G401.6 (cell line): ENCODE data around the gene GRK1.
"Not testable (repeated sequence)": the region's sequence is repeated elsewhere in the genome, so short reads cannot be mapped to it uniquely, and the experiment has no call there.

Experiments
- FAIRE-seq: peaks from 2 replicates; lab custom pipeline; 2012; peaks lifted over from hg19 to GRCh38; lab: Jason Lieb, UNC

GRK1 gene

DNA sequence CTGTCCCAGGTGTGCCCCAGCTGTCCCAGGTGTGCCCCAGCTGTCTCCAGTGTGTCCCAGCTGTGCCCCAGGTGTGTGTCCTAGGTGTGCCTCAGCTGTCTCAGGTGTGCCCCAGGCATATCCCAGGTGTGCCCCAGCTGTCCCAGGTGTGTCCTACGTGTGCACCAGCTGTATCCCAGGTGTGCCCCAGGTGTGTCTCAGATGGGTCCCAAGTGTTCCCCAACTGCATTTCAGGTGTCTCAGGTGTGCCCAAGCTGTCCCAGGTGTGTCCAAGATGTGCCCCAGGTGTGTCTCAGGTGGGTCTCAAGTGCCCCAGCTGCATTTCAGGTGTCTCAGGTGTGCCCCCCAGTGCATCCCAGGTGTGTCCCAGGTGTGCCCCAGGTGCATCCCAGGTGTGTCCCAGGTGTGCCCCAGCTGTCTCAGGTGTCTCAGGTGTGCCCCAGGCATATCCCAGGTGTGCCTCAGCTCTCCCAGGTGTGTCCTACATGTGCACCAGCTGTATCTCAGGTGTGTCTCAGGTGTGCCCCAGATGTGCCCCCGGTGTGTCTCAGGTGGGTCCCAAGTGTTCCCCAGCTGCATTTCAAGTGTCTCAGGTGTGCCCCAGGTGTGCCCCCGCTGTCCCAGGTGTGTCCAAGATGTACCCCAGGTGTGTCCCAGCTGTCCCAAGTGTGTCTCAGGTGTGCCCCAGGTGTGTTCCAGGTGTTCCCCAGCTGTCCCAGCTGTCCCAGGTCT lies 1.3 kb upstream of the GRK1 start:
- no peak for FAIRE-seq

DNA sequence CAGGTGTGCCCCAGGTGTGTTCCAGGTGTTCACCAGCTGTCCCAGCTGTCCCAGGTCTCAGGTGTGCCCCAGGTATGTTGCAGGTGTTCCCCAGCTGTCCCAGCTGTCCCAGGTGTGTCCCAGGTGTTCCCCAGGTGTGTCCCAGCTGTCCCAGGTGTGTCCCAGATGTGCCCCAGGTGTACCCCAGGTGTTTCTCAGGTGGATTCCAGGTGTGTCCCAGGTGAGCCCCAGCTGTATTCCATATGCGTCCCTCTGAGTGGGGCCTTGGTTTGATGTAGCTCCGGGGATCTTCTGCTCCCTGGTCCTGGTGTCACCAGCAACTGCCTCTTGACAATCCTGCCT lies 719 bp upstream of the GRK1 start:
- FAIRE-seq, result no peak

DNA sequence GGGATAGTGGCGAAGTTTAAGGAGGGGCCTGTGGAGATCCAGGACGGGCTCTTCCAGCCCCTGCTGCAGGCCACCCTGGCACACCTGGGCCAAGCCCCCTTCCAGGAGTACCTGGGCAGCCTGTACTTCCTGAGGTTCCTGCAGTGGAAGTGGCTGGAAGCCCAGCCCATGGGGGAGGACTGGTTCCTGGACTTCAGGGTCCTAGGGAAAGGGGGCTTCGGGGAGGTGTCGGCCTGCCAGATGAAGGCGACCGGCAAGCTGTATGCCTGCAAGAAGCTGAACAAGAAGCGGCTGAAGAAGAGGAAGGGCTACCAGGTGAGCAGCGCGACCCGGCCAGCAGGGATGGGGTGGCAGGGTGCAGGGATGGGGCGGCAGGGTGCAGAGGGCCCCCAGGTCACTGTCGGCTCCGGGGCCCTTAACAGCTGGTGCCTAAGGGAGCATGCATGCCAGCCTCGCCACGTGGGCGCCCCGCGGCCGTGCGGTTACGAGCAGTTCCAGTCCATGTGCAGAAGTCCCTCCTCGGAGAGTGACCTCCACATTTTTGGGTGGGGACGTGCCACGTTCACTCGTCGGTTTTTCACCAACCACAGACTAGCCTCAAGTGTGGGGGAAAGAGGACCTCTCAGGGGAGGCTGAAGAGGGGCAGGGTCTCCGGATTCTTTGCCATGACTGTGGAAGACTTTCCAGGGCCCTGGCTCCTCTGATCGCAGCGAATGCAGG lies 912 bp downstream of the GRK1 start:
- FAIRE-seq, result no peak

DNA sequence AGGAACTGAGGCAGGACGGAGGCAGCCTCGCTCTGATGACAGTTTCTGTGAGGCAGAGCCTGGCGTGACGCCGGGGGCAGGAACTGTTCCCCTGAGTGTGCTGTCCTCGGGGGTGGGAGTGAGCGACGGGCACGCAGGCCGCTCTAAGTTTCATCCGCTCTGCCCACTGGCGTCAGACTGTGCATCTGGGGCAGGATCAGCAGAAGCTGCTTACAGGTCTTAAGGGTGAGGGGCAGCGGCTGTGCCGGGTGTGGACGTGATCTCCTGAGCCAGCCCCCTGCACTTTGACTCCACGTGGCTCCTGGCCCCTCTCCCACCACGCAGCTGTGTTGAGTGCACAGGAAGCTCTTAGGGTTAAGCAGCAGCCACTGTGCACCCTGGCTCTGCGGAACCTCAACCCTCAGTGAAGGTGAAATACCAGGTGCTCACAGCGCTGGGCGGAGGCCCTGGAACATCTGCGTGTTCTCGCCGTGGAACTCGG lies 1.5 kb downstream of the GRK1 start:
- FAIRE-seq, result no peak

DNA sequence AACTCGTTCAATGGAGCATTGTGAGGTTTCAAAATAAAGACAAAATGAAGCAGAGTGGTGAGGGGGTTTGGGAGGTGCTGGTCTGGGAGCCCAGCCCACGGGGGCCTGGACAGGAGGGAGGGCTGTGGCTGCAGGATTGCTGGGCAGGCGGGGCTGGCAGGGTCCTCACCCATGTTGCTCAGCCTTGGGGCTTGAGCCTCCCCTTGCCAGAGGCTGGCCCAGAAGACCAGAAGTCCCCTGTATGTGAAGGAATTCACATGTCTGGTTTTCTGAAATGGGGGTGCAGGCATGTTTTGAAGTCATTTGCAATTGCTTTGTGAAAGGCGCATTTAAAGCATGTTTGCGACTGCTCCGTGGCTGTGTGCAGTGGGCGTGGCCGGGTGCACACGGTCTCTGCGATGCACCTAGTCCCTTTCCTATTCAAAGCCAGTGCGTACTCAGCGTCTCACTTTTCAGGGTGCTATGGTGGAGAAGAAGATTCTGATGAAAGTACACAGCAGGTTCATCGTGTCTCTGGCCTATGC lies 2.3 kb downstream of the GRK1 start:
- FAIRE-seq, result no peak

DNA sequence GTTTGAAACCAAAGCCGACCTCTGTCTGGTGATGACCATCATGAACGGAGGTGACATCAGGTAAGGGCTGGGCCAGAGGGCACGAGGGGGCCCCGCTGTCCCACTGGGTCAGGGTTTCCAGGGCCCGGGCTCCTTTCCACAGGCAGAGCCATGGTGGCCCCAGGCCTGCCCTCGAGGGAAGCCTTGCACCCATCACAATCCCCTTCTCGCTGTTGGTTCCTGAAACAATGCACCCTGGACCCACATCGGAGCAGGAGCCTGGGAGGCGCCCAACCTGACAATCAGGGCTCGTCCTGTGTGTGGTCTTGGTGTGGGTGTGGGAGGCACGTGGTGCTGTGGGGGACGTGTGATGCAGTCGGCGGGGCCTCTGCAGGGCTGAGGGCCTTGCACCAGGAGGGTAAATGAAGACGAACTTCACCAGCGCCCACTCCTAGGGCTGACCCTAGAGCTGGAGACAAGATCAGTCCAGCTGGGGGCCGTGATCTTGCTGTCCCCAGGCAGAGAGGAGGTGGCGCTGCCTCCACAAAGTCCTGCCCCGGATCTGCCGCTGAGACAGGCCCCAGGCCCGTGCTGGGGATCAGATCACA lies 2.8 kb downstream of the GRK1 start:
- FAIRE-seq, result no peak

DNA sequence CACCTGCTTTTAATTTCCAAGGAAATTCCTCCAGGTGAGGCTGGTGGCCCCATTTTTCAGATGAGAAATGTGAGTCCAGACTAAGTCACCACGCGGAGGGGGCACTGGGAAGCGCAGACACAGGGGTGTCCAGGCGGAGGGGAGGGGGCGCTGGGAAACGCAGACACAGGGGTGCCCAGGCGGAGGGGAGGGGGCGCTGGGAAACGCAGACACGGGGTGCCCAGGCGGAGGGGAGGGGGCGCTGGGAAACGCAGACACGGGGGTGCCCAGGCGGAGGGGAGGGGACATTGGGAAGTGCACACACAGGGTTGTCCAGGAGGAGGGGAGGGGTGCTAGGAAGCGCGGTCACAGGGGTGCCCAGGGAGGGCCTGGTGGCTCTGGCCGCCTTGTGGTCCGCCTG lies 3.5 kb downstream of the GRK1 start:
- FAIRE-seq, result no peak

DNA sequence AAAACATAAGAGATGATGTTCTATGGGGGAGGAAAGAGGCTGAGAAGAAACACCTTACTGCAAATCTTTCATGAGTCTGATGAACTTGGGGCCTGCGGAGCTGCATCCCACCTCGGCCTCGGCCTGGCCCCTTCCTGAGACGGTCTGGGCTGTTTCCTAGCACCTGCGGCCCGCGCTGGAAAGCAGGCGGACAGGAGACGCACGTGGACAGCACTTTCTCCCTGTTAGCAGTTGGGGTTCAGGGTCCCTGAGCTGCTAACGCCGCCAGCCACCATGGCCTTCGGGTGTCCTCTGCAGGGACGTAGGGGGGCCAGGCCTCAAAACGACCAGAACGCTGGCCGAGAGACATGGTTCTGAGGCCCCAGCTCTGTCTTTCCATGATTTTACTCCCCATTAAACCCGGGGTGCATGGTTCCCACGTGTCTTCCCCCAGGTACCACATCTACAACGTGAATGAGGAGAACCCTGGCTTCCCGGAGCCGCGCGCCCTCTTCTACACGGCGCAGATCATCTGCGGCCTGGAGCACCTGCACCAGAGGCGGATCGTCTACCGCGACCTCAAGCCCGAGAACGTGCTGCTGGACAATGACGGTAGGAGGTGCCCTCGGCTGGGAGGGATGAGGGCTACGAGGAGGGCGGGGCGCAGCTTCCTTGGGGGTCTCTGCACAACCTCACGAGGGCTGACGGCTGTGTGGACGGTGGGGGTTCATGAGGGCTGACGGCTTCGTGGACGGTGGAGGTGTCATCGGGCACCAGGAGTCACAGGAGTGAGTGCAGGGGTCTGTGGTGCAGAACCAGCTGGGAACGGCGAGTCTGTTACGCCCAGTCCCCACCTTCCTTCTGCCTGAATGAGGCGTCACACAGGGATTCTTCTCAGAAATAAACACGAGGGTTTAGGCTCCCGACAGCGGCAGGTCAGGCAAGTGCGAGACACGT lies 4.3 kb downstream of the GRK1 start:
- no peak for FAIRE-seq

DNA sequence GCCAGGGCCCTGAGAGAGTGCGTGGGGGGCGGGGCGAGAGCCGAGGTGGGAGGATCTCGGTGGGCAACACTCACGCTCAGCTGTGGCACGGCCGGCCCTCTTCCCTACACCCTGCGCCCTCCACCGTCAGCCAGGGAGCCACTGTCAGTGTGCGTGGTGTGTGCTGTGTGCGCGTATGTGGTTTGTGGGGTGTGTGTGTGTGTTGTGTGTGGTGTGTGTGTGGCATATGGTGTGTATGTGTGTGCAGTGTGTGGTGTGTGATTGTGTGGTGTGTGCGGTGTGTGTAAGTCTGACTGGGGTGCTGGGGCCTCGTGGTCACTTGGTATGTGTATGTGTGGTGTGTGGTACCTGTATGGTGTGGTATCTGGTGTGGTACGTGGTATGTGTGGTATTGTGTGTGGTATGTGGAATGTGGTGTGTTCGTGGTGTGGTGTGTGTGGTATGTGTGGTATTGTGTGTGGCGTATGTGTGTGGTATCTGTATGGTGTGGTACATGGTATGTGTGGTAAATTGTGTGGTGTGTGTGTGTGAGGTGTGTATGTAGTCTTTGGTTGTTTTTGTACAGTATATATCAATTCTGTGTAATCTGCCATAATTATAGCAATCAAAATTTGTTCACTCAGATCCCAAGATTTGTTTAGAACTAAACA lies 5.1 kb downstream of the GRK1 start:
- no peak for FAIRE-seq

DNA sequence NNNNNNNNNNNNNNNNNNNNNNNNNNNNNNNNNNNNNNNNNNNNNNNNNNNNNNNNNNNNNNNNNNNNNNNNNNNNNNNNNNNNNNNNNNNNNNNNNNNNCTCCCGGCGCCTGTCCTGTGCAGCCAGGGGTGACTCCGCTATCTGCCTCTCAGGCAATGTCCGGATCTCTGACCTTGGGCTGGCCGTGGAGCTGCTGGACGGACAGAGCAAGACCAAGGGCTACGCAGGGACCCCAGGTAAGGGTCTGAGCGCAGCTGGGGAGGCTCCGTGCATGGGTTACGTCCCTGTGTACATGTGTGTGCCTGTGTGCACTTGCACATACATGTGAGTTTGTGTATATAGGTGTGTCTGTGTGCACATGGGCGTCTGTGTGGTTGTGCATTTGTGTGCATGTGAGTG lies 55.9 kb downstream of the GRK1 start:
- FAIRE-seq, result no peak

DNA sequence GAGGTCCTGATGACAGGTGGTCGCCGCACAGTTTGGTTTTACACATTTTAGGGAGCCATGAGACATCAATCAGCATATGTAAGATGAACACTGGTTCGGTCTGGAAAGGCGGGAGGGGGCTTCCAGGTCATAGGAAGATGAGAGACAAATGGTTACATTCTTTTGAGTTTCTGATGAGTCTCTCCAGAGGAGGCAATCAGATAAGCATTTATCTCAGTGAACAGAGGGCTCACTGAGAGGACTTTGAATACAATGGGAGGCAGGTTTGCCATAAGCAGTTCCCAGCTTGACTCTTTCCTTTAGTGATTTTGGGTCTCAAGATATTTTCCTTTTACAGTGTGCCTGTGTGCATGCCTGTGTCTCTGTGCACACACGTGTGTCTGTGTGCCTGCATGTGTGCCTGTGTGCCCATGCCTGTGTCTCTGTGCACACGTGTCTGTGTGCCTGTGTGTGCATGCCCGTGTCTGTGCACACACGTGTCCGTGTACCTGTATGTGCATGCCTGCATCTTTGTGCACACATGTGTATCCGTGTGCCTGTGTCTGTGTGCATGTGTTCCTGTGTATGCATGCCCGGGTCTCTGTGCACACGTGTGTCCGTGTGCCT lies 56.5 kb downstream of the GRK1 start:
- FAIRE-seq, result no peak

DNA sequence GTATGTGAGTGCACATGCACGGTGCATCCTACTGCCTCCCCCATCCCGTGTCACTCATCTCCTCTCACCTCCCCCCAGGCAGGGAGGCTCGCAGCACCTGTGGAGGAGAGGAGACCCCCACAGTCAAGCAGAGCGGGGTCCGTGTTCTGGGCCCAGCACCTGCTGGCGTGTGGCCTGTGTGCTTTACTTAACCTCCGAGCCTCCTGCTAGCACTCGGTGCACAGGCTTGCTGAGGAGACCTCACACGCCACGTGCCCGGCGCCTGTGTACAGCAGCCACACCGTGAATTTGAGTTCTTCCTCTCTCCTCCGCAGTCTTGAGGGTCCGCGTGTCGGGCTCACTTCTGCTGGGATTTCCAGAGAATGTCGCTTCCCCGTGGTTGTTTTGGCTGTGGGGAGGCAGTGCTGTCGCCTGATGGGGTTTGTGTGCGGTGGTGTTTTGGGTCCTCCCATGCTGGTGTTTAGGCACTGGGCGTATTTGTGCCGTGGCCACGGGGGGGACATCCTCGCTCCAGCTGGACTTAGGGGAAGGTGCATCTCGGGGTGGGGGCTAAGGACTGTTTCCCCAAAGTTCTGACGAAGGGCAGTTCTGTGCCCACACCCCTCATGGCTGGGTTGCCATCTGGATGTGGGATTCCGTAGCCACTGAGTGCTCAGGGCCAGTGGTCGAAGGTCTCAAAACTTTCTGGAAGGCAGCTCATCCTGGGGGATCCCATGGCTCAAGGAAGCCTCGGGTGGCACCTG lies 57.2 kb downstream of the GRK1 start:
- no peak for FAIRE-seq

DNA sequence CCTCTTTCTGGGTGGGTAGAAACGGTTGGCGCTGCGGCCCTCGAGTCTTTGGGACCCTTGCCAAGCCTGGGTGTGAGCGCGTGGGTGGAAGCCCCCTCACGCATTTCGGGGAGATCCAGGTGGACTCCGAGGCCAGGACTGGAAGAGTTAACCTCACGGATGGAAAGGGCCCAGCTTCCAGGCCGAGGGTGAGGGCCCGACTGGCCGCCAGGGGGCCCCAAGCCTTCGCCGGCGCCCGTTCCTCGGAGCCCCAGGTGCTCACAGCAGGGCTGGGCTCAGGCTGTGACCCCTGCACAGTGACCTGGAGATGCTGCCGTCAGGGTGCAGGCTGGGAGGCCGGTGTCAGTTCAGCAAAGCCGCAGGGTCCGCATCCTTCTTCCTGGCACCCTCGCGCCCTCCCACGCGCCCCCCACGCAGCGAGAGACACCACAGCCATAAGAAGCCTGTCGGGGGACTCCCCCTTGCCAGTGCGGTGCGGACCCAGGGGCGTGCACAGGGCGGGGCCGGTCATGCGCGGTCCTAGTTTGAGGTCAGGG lies 57.8 kb downstream of the GRK1 start:
- FAIRE-seq, result peak; percentile 60

DNA sequence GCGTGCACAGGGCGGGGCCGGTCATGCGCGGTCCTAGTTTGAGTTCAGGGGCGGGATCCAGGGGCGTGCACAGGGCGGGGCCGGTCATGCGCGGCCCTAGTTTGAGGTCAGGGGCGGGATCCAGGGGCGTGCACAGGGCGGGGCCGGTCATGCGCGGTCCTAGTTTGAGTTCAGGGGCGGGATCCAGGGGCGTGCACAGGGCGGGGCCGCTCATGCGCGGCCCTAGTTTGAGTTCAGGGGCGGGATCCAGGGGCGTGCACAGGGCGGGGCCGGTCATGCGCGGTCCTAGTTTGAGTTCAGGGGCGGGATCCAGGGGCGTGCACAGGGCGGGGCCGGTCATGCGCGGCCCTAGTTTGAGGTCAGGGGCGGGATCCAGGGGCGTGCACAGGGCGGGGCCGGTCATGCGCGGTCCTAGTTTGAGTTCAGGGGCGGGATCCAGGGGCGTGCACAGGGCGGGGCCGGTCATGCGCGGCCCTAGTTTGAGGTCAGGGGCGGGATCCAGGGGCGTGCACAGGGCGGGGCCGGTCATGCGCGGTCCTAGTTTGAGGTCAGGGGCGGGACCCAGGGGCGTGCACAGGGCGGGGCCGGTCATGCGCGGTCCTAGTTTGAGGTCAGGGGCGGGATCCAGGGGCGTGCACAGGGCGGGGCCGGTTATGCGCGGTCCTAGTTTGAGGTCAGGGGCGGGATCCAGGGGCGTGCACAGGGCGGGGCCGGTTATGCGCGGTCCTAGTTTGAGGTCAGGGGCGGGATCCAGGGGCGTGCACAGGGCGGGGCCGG lies 58.5 kb downstream of the GRK1 start:
- not testable (repeated sequence) for FAIRE-seq

DNA sequence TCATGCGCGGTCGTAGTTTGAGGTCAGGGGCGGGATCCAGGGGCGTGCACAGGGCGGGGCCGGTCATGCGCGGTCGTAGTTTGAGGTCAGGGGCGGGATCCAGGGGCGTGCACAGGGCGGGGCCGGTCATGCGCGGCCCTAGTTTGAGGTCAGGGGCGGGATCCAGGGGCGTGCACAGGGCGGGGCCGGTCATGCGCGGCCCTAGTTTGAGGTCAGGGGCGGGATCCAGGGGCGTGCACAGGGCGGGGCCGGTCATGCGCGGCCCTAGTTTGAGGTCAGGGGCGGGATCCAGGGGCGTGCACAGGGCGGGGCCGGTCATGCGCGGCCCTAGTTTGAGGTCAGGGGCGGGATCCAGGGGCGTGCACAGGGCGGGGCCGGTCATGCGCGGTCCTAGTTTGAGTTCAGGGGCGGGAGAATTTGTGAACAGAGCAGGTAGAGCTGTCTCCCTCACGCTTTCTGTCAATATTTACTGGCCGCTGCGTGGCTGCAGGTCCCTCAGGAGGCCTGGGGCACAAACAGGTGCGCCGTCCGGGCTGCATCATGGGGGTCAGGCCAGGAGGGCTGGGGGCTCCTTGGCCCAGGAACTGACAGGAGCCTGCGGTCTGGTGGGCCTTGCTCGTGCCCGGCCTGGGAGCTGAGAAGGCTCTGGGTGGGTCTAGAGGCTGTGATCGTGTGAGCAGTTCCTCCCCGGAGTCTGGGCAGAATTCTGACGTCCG lies 59.2 kb downstream of the GRK1 start:
- not testable (repeated sequence) for FAIRE-seq

DNA sequence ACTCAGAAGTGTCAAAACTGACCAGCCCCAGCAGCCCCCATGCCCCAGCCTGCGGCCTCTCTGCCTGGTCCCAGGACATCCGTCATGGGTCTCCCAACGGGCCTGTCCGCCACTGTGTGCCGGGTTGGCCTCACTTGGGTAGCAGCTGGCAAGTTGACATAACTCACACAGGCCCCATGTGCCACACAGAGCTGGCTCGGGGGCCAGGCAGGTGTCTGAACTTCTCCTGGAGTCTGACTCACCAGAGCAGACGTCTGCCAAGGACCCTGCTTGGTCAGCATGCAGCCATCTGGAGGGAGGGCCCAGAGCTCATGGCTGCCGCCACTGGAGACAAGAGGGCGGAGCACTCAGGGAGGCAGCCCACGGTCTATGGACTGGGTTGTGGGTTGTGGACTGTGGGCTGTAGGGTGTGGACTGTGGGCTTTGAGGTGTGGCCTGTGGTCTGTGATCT lies 60.0 kb downstream of the GRK1 start:
- FAIRE-seq, result no peak

DNA sequence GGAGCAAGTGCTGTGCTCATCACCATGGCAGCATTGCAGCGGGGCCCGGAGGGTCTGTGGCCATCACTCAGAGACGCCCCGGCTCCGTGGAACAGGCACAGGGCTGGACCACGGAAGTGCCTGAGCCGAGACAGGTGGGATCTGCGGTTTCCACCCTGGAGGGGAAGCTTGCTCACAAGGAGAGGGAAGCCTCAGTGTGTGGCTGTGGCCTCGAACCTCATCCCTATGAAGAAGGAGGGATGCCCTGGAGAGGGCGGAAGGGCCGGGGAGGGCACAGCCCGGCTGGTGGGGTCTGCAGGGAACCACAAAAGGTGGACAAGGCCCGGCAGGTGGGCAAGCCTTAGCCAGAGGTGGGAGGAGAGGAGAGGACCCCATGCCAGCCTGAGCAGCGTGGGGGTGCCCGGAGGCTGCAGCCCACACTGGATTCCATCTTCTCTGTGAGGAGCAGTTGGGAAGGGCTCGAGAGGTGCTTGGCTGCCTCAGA lies 61.6 kb downstream of the GRK1 start:
- FAIRE-seq, result no peak

DNA sequence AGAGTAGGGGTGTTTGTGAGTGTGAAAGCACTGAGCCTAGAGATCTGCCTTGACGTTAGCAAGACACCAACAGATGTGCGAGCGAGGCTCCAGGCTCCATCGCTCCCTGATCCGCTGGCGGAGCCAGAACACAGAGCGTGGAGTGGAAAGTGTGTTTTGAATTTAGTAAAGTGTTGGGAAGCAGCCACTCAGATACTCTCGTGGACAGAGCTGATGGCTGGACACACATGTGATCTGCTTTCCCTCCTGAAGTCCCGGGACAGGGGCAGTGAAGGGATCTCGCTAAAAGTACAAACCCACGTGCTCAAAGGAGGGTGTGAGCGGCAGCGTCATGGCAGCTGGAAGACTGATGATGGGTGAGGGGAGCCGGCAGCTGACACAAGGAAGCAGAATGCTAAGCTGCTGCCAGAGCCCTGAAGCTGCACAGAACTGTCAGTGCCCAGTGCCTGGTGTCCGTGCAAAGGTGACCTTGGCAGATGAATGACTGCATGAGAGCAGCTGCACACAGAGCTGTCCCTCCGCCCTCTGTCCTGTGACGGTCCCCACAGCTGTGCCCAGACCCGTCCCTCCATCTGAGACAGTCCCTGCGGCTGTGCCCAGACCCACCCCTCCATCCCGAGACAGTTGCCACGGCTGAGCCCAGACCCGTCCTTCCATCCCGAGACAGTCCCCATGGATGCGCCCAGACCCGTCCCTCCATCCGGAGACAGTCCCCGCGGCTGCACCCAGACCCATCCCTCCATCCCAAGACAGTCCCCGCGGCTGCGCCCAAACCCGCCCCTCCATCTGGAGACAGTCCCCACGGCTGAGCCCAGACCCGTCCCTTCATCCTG lies 62.4 kb downstream of the GRK1 start:
- FAIRE-seq, result no peak
